B cell (primary cell): ENCODE measurements around the gene TF.

ENCODE experiments used
- EZH2 ChIP-seq: IDR thresholded peaks from 2 replicates; pipeline ENCODE4 v1.6.1; 2012; ENCODE audit warnings: borderline replicate concordance, low read depth, mild to moderate bottlenecking, moderate library complexity, low read length; ENCODE audit not compliant: insufficient read depth, poor library complexity, severe bottlenecking
- TF ChIP-seq, protein P1 (sequence below): fragments of 200-600 bp; IDR thresholded peaks from one replicate; pipeline ENCODE4 v1.8.0; 2022; ENCODE audit warnings: antibody characterized with exemption, mild to moderate bottlenecking

DNA sequence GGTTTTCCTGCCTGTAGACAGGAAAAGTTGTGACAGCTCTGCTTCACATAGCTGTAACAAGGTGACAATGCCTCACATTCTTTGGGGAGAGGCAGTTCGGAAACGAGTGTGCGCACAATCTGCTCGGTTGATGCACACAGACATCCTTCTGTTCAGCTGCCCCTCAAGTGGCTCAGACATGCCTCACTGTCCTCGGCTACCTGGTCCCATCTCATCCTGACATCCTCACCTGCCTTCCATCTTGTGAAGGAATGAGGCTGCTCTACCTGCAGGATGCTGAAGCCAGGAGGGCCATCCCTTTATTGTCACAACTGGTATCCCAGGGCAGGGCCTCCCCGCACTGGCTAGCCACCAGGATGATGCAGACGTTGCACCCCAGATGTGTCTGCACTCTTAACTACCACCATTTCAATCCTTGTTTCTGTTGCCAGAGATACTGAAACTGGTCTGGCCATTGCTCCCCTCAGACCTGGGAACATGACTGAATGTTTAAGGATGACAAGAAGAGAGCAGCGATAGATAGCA is 78.8 kb downstream of the TF start:
- TF ChIP-seq, protein P1, sequence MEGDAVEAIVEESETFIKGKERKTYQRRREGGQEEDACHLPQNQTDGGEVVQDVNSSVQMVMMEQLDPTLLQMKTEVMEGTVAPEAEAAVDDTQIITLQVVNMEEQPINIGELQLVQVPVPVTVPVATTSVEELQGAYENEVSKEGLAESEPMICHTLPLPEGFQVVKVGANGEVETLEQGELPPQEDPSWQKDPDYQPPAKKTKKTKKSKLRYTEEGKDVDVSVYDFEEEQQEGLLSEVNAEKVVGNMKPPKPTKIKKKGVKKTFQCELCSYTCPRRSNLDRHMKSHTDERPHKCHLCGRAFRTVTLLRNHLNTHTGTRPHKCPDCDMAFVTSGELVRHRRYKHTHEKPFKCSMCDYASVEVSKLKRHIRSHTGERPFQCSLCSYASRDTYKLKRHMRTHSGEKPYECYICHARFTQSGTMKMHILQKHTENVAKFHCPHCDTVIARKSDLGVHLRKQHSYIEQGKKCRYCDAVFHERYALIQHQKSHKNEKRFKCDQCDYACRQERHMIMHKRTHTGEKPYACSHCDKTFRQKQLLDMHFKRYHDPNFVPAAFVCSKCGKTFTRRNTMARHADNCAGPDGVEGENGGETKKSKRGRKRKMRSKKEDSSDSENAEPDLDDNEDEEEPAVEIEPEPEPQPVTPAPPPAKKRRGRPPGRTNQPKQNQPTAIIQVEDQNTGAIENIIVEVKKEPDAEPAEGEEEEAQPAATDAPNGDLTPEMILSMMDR = no peak
- TF ChIP-seq EZH2 = no peak
